Colonic mucosa (tissue), 4 donors: Measurements from ENCODE around the gene BAX. TPM values are rescaled to one million over a fixed set of nuclear protein-coding genes. Genes with fewer than 3 reads are reported as not detected.
"Not testable (repeated sequence)": the region's sequence is repeated elsewhere in the genome, so short reads cannot be mapped to it uniquely, and the experiment has no call there.

ENCODE experiments used
- DNase-seq: peaks from one replicate; pipeline ENCODE4 v3.0.0-alpha.2; 2020
- H3K27ac ChIP-seq: fragments of 200-600 bp; one replicate; pipeline ENCODE4 v1.8.0; 2021
- H3K27me3 ChIP-seq: fragments of 200-600 bp; one replicate; pipeline ENCODE4 v1.8.0; 2021
- H3K36me3 ChIP-seq: fragments of 200-600 bp; one replicate; pipeline ENCODE4 v1.8.0; 2021
- H3K4me1 ChIP-seq: fragments of 200-600 bp; one replicate; pipeline ENCODE4 v1.8.0; 2021; ENCODE audit warnings: mild to moderate bottlenecking
- H3K4me3 ChIP-seq: fragments of 200-600 bp; one replicate; pipeline ENCODE4 v1.8.0; 2021
- H3K9ac ChIP-seq, 2 donors: one replicate each; pipeline ENCODE4 v1.7.0; 2013; ENCODE audit warnings: control low read depth in 2 of 2, low read depth in 2 of 2, low read length in 2 of 2
- H3K9me3 ChIP-seq: fragments of 200-600 bp; one replicate; pipeline ENCODE4 v1.8.0; 2021
- intact Hi-C: fragments of 100-400 bp; cut with DNase I; formaldehyde crosslinking; loops from one replicate; pipeline ENCODE4 v1.14.1; 2022
- total RNA-seq, 2 donors: library from RNA; stranded (reverse); fragmentation: NEBNext Ultra II Directional in 1 of 2; extraction: Animal tissue kit (Norgen Biotek cat#: 25700) in 1 of 2; gene quantifications; one replicate each; pipeline ENCODE4 v1.2.1, GENCODE V29; 2021
- TF ChIP-seq, protein P1 (sequence below): fragments of 200-600 bp; IDR thresholded peaks from one replicate; pipeline ENCODE4 v1.8.0; 2022; ENCODE audit warnings: antibody characterized with exemption, mild to moderate bottlenecking
- donor health status: healthy.
- donor health status: DM: no; HTN: no; CAD: no.
- donor health status: DM: no; HTN: no; CAD: no.

Gene BAX
- total RNA-seq, 2 donors from 2014 or later = 144 to 223 TPM

DNA sequence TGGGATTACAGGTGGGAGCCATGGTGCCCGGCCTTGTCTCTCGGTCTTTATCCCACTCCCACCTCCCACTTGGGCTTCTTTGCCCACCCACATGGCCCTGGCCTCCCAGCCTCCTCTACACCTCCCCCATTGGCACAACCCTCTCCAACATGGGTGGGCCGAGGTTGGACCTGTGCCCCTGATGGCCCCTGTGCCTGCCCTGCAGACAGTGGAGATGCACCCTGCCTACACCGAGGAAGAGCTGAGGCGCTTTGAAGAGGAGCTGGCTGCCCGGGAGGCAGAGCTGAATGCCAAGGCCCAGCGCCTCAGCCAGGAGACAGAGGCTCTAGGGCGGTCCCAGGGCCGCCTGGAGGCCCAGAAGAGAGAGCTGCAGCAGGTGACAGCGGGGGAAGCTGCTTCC lies 33.7 kb upstream of the BAX start:
- no peaks in the 10 kb centered on the region for H3K4me1 ChIP-seq
- no peak overlapping the region for H3K9ac ChIP-seq
- TF ChIP-seq, protein P1, sequence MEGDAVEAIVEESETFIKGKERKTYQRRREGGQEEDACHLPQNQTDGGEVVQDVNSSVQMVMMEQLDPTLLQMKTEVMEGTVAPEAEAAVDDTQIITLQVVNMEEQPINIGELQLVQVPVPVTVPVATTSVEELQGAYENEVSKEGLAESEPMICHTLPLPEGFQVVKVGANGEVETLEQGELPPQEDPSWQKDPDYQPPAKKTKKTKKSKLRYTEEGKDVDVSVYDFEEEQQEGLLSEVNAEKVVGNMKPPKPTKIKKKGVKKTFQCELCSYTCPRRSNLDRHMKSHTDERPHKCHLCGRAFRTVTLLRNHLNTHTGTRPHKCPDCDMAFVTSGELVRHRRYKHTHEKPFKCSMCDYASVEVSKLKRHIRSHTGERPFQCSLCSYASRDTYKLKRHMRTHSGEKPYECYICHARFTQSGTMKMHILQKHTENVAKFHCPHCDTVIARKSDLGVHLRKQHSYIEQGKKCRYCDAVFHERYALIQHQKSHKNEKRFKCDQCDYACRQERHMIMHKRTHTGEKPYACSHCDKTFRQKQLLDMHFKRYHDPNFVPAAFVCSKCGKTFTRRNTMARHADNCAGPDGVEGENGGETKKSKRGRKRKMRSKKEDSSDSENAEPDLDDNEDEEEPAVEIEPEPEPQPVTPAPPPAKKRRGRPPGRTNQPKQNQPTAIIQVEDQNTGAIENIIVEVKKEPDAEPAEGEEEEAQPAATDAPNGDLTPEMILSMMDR = no peak
- no peaks in the 10 kb centered on the region for H3K36me3 ChIP-seq
- no peak overlapping the region for H3K4me3 ChIP-seq
- DNase-seq = no peak
- no peak overlapping the region for H3K27ac ChIP-seq
- no peaks in the 10 kb centered on the region for H3K9me3 ChIP-seq
- intact Hi-C loops = no loop called here
- H3K27me3 ChIP-seq = no peaks in the 10 kb centered on the region

DNA sequence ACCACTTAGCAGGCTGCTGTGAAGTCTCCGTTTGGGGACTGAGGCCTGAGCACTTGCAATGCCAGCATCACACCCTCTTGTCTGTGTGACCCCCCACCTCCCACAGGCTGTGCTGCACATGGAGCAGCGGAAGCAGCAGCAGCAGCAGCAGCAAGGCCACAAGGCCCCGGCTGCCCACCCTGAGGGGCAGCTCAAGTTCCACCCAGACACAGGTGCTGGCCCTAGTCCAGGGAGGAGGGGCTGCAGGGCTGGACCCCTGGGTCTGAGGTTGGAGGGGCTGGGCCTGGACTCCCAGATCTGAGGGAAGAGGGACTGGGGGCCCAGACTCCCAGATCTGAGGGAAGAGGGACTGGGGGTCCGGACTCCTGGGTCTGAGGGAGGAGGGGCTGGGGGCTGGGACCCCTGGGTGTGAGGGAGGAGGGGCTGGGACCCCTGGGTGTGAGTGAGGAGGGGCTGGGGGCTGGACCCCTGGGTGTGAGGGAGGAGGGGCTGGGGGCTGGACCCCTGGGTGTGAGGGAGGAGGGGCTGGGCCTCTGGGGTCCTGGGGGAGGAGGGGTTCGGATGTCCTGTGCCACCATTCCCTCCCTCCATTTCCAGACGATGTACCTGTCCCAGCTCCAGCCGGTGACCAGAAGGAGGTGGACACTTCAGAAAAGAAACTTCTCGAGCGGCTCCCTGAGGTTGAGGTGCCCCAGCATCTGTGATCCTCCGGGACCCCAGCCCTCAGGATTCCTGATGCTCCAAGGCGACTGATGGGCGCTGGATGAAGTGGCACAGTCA lies 32.8 kb upstream of the BAX start:
- Histone ChIP-seq H3K9me3 (no peaks in the 10 kb centered on the region), H3K4me1 (no peaks in the 10 kb centered on the region), H3K36me3 (no peaks in the 10 kb centered on the region), H3K27ac (no peak overlapping the region), H3K4me3 (no peak overlapping the region), H3K9ac (no peak overlapping the region), H3K27me3 (no peaks in the 10 kb centered on the region)
- no peak for DNase-seq
- TF ChIP-seq, protein P1 = no peak
- intact Hi-C loops = no loop called here

DNA sequence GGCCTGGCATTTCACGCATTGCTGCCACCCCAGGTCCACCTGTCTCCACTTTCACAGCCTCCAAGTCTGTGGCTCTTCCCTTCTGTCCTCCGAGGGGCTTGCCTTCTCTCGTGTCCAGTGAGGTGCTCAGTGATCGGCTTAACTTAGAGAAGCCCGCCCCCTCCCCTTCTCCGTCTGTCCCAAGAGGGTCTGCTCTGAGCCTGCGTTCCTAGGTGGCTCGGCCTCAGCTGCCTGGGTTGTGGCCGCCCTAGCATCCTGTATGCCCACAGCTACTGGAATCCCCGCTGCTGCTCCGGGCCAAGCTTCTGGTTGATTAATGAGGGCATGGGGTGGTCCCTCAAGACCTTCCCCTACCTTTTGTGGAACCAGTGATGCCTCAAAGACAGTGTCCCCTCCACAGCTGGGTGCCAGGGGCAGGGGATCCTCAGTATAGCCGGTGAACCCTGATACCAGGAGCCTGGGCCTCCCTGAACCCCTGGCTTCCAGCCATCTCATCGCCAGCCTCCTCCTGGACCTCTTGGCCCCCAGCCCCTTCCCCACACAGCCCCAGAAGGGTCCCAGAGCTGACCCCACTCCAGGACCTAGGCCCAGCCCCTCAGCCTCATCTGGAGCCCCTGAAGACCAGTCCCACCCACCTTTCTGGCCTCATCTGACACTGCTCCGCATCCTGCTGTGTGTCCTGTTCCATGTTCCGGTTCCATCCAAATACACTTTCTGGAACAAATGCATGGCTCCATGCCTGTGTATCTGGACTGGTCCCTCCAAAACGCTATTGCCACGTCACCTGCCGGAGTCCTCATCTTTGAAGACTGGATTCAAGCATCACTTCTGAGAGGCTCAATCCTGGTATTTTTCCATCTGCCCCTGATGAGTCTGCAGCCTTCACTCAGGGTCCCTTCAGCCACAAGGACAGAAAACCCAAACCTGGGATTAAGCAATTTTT lies 31.9 kb upstream of the BAX start:
- intact Hi-C loops = no loop called here
- DNase-seq = no peak
- TF ChIP-seq, protein P1 = no peak
- Histone ChIP-seq H3K27ac (no peak overlapping the region), H3K36me3 (no peaks in the 10 kb centered on the region), H3K4me3 (no peak overlapping the region), H3K9me3 (no peaks in the 10 kb centered on the region), H3K27me3 (no peaks in the 10 kb centered on the region), H3K4me1 (no peaks in the 10 kb centered on the region), H3K9ac (no peak overlapping the region)

DNA sequence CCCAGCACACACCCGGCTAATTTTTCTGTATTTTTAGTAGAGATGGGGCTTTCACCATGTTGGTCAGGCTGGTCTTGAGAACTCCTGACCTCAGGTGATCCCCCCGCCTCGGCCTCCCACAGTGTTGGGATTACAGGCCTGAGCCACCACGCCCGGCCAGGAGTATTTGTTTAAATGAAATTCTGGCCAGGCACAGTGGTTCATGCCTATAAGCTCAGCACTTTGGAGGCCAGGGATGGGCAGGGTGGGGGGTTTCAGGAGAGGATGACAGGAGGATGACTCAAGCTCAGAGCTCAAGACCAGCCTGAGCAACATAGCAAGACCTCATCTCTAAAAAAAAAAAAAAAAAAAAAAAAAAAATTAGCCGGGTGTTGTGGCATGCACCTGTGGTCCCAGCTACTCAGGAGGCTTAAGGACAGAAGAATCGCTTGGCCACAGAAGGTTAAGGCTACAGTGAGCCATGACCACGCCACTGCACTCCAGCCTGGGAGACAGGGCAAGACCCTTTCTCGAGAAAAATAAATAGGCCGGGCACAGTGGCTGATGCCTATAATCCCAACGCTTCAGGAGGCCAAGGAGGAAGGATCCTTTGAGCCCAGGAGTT lies 29.3 kb upstream of the BAX start:
- Histone ChIP-seq H3K9me3 (no peaks in the 10 kb centered on the region), H3K27me3 (no peaks in the 10 kb centered on the region), H3K27ac (no peak overlapping the region), H3K9ac (no peak overlapping the region), H3K36me3 (no peaks in the 10 kb centered on the region), H3K4me3 (no peak overlapping the region), H3K4me1 (no peaks in the 10 kb centered on the region)
- intact Hi-C loops = no loop called here
- no peak for DNase-seq
- TF ChIP-seq, protein P1 = no peak

DNA sequence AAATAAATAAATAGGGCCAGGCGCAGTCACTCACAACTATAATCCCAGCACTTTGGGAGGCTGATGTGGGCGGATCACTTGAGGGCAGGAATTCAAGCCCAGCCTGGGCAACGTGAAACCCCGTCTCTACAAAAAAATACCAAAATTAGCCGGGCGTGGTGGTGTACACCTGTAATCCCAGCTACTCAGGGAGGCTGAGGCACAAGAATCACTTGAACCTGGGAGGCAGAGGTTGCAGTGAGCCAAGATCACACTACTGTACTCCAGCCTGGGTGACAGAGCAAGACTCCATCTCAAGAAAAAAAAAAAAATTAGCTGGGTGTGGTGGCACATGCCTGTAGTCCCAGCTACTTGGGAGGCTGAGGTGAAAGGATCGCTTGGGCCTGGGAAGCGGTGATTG lies 28.8 kb upstream of the BAX start:
- H3K4me1 ChIP-seq, intact Hi-C loops, H3K36me3 ChIP-seq, H3K9ac ChIP-seq, H3K27ac ChIP-seq, H3K9me3 ChIP-seq, H3K27me3 ChIP-seq, H3K4me3 ChIP-seq, DNase-seq: not testable (repeated sequence)
